Stomach smooth muscle (tissue), 2 donors: ENCODE results near the gene F9.

Experiments
- H3K27ac ChIP-seq: one replicate; pipeline ENCODE4 v1.7.0; 2013; ENCODE audit warnings: mild to moderate bottlenecking, low read length, inconsistent platforms
- H3K27me3 ChIP-seq, 2 donors: one replicate each; pipeline ENCODE4 v1.7.0; 2013; ENCODE audit warnings: low read length in 2 of 2; ENCODE audit not compliant: insufficient read depth in 2 of 2, control insufficient read depth in 1 of 2
- H3K36me3 ChIP-seq, 2 donors: one replicate each; pipeline ENCODE4 v1.7.0; 2013; ENCODE audit warnings: low read length in 2 of 2; ENCODE audit not compliant: control insufficient read depth in 2 of 2, insufficient read depth in 2 of 2
- H3K4me1 ChIP-seq: one replicate; pipeline ENCODE4 v1.7.0; 2013; ENCODE audit warnings: low read length; ENCODE audit not compliant: control insufficient read depth, insufficient read depth
- H3K4me3 ChIP-seq, 2 donors: one replicate each; pipeline ENCODE4 v1.7.0; 2013; ENCODE audit warnings: low read length in 2 of 2
- H3K9ac ChIP-seq, 2 donors: one replicate each; pipeline ENCODE4 v1.7.0; 2013; ENCODE audit warnings: low read length in 2 of 2, mild to moderate bottlenecking in 1 of 2
- H3K9me3 ChIP-seq, 2 donors: one replicate each; pipeline ENCODE4 v1.7.0; 2013; ENCODE audit warnings: low read length in 2 of 2; ENCODE audit not compliant: control insufficient read depth in 2 of 2
- donor health status: healthy.
- donor health status: Pancreatic carcinoma.

Gene F9

DNA sequence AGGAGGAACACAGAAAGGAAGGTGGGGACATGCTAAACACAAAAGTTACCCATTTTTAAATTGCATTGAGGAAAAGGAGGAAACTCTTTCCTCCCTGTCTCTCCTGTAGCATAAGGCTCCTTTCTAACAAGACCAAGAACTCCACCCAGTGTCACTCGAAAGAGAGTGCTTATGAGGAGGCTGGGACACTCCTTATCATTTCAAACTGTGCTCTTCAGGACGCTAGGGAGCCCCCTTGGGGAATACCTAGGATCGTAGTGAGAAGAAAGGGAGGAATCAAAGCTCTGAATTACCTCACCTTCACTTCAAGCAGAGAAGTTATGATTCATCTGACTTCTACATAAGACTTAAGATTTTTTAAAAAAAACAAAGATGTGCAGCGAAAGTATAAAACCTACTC, 65.5 kb downstream of the F9 start:
- Histone ChIP-seq H3K9me3 (no peaks in the 10 kb centered on the region), H3K4me1 (no peaks in the 10 kb centered on the region), H3K4me3 (no peak overlapping the region), H3K27me3 (no peaks in the 10 kb centered on the region), H3K36me3 (no peaks in the 10 kb centered on the region), H3K27ac (no peak overlapping the region), H3K9ac (no peak overlapping the region)

GRCh38 chrX:139600105-139600504, 69.6 kb downstream of the F9 start:
- Histone ChIP-seq H3K9ac (no peak overlapping the region), H3K36me3 (no peaks in the 10 kb centered on the region), H3K27me3 (no peaks in the 10 kb centered on the region), H3K9me3 (no peaks in the 10 kb centered on the region), H3K4me3 (no peak overlapping the region), H3K4me1 (no peaks in the 10 kb centered on the region), H3K27ac (no peak overlapping the region)
